Measurements from ENCODE around the gene WBP11. TPM values are rescaled to one million over a fixed set of nuclear protein-coding genes. Genes with fewer than 3 reads are reported as not detected.

WBP11 gene
- total and polyA plus RNA-seq, 4 donors, result 9.9 to 16.6 (median 12.2) TPM

GRCh38 chr12:14751986-14752385, 51.3 kb downstream of the WBP11 start:
- no peak for DNase-seq (ENCODE audit: low spot score)
- Histone ChIP-seq H3K27me3 (ENCODE audit: control insufficient read depth in 4 of 4, insufficient read depth in 4 of 4, low read length in 3 of 4) (no peaks in the 10 kb centered on the region), H3K27ac (ENCODE audit: low read depth in 1 of 2, low read length in 2 of 2) (no peak overlapping the region), H3K36me3 (ENCODE audit: control insufficient read depth in 4 of 4, insufficient read depth in 3 of 4, low read depth in 1 of 4, low read length in 3 of 4) (no peaks in the 10 kb centered on the region), H3K4me3 (ENCODE audit: low read depth in 1 of 3, low read length in 3 of 3) (no peak overlapping the region), H3K9ac (ENCODE audit: low read depth in 1 of 2, low read length in 2 of 2) (no peak overlapping the region), H3K9me3 (ENCODE audit: control insufficient read depth in 4 of 4, low read length in 3 of 4) (no peaks in the 10 kb centered on the region), H3K4me1 (ENCODE audit: control insufficient read depth in 4 of 4, insufficient read depth in 4 of 4, low read length in 3 of 4) (no peaks in the 10 kb centered on the region)
- TF ChIP-seq, protein P1, sequence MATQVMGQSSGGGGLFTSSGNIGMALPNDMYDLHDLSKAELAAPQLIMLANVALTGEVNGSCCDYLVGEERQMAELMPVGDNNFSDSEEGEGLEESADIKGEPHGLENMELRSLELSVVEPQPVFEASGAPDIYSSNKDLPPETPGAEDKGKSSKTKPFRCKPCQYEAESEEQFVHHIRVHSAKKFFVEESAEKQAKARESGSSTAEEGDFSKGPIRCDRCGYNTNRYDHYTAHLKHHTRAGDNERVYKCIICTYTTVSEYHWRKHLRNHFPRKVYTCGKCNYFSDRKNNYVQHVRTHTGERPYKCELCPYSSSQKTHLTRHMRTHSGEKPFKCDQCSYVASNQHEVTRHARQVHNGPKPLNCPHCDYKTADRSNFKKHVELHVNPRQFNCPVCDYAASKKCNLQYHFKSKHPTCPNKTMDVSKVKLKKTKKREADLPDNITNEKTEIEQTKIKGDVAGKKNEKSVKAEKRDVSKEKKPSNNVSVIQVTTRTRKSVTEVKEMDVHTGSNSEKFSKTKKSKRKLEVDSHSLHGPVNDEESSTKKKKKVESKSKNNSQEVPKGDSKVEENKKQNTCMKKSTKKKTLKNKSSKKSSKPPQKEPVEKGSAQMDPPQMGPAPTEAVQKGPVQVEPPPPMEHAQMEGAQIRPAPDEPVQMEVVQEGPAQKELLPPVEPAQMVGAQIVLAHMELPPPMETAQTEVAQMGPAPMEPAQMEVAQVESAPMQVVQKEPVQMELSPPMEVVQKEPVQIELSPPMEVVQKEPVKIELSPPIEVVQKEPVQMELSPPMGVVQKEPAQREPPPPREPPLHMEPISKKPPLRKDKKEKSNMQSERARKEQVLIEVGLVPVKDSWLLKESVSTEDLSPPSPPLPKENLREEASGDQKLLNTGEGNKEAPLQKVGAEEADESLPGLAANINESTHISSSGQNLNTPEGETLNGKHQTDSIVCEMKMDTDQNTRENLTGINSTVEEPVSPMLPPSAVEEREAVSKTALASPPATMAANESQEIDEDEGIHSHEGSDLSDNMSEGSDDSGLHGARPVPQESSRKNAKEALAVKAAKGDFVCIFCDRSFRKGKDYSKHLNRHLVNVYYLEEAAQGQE (IDR thresholded peaks at IDR 0.05), result no peak
- TF ChIP-seq, protein P2, sequence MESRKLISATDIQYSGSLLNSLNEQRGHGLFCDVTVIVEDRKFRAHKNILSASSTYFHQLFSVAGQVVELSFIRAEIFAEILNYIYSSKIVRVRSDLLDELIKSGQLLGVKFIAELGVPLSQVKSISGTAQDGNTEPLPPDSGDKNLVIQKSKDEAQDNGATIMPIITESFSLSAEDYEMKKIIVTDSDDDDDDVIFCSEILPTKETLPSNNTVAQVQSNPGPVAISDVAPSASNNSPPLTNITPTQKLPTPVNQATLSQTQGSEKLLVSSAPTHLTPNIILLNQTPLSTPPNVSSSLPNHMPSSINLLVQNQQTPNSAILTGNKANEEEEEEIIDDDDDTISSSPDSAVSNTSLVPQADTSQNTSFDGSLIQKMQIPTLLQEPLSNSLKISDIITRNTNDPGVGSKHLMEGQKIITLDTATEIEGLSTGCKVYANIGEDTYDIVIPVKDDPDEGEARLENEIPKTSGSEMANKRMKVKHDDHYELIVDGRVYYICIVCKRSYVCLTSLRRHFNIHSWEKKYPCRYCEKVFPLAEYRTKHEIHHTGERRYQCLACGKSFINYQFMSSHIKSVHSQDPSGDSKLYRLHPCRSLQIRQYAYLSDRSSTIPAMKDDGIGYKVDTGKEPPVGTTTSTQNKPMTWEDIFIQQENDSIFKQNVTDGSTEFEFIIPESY (IDR thresholded peaks at IDR 0.05), result no peak
- TF ChIP-seq HNF4A (conservative IDR thresholded peaks at IDR 0.05) (no peak), SP1 (IDR thresholded peaks at IDR 0.05) (no peak), ATF3 (IDR thresholded peaks at IDR 0.05) (no peak), HNF4G (IDR thresholded peaks at IDR 0.05) (no peak), RAD21 (IDR thresholded peaks at IDR 0.05) (no peak), EGR1 (IDR thresholded peaks at IDR 0.05; ENCODE audit: low read depth in 2 of 2) (no peak), JUND (IDR thresholded peaks at IDR 0.05) (no peak), FOXA2 (IDR thresholded peaks at IDR 0.05) (no peak), GABPA (IDR thresholded peaks at IDR 0.05 in 1 of 2, conservative IDR thresholded peaks at IDR 0.05 in 1 of 2) (no peak), NR2F2 (IDR thresholded peaks at IDR 0.05) (no peak), RXRA (IDR thresholded peaks at IDR 0.05) (no peak), FOXA1 (IDR thresholded peaks at IDR 0.05) (no peak)
- TF ChIP-seq, protein P3, sequence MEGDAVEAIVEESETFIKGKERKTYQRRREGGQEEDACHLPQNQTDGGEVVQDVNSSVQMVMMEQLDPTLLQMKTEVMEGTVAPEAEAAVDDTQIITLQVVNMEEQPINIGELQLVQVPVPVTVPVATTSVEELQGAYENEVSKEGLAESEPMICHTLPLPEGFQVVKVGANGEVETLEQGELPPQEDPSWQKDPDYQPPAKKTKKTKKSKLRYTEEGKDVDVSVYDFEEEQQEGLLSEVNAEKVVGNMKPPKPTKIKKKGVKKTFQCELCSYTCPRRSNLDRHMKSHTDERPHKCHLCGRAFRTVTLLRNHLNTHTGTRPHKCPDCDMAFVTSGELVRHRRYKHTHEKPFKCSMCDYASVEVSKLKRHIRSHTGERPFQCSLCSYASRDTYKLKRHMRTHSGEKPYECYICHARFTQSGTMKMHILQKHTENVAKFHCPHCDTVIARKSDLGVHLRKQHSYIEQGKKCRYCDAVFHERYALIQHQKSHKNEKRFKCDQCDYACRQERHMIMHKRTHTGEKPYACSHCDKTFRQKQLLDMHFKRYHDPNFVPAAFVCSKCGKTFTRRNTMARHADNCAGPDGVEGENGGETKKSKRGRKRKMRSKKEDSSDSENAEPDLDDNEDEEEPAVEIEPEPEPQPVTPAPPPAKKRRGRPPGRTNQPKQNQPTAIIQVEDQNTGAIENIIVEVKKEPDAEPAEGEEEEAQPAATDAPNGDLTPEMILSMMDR (IDR thresholded peaks at IDR 0.05; ENCODE audit: low read depth, low read length, missing input control), result no peak

DNA sequence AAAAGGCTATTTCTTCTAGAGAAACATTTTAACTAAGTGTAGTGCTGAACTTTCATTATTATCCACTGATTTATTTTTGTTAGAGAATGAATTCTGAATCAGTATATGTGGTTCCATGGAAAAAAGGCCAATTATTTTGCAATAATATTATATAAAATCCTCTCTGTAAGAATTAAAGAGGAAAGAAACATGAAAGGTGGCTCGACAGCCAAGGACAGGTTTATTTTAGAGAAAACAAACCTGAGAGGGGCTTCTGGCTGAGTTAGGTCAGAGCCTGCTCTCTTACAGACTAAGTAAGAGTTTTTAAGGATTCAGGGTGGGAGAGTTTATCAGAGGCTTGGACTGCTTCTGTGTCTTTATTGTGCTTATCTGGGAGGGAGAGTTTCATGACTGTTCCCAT, 60.2 kb downstream of the WBP11 start:
- Histone ChIP-seq H3K9me3 (ENCODE audit: control insufficient read depth in 4 of 4, low read length in 3 of 4) (no peaks in the 10 kb centered on the region), H3K9ac (ENCODE audit: low read depth in 1 of 2, low read length in 2 of 2) (no peak overlapping the region), H3K27me3 (ENCODE audit: control insufficient read depth in 4 of 4, insufficient read depth in 4 of 4, low read length in 3 of 4) (no peaks in the 10 kb centered on the region), H3K4me1 (ENCODE audit: control insufficient read depth in 4 of 4, insufficient read depth in 4 of 4, low read length in 3 of 4) (no peaks in the 10 kb centered on the region), H3K4me3 (ENCODE audit: low read depth in 1 of 3, low read length in 3 of 3) (no peak overlapping the region), H3K36me3 (ENCODE audit: control insufficient read depth in 4 of 4, insufficient read depth in 3 of 4, low read depth in 1 of 4, low read length in 3 of 4) (no peaks in the 10 kb centered on the region), H3K27ac (ENCODE audit: low read depth in 1 of 2, low read length in 2 of 2) (no peak overlapping the region)
- whole genome bisulfite sequencing, result 95% methylated on average over 1 of the region's 1 CpG
- TF ChIP-seq FOXA1 (IDR thresholded peaks at IDR 0.05) (no peak), SP1 (IDR thresholded peaks at IDR 0.05) (no peak), FOXA2 (IDR thresholded peaks at IDR 0.05) (no peak), RXRA (IDR thresholded peaks at IDR 0.05) (no peak), GABPA (IDR thresholded peaks at IDR 0.05 in 1 of 2, conservative IDR thresholded peaks at IDR 0.05 in 1 of 2) (no peak), JUND (IDR thresholded peaks at IDR 0.05) (no peak), EGR1 (IDR thresholded peaks at IDR 0.05; ENCODE audit: low read depth in 2 of 2) (no peak), YY1 (IDR thresholded peaks at IDR 0.05) (no peak), HNF4A (conservative IDR thresholded peaks at IDR 0.05) (no peak)
- TF ChIP-seq, protein P2 (IDR thresholded peaks at IDR 0.05), result no peak
- TF ChIP-seq, protein P4, sequence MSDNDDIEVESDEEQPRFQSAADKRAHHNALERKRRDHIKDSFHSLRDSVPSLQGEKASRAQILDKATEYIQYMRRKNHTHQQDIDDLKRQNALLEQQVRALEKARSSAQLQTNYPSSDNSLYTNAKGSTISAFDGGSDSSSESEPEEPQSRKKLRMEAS (IDR thresholded peaks at IDR 0.05), result no peak
- DNase-seq (ENCODE audit: low spot score), result no peak
